ENCODE results near the gene GUCA1C.

Gene GUCA1C

GRCh38 chr3:108914774-108915641 is 38.7 kb downstream of the GUCA1C start:
- in situ Hi-C loops (cut with HindIII; ENCODE audit: low sequenced_read_pairs): loop anchor here (25.0 kb wide), 1 partner anchor 253 kb away; no protein-coding TSS in a partner anchor

GRCh38 chr3:108909799-108910198 is 43.9 kb downstream of the GUCA1C start:
- in situ Hi-C loops (cut with HindIII; ENCODE audit: low sequenced_read_pairs): loop anchor here (25.0 kb wide), 1 partner anchor 247 kb away; no protein-coding TSS in a partner anchor

GRCh38 chr3:108907194-108907593 is 46.5 kb downstream of the GUCA1C start:
- in situ Hi-C loops (cut with HindIII; ENCODE audit: low sequenced_read_pairs): loop anchor here (25.0 kb wide), 1 partner anchor 245 kb away; no protein-coding TSS in a partner anchor

GRCh38 chr3:108899530-108899929 is 54.1 kb downstream of the GUCA1C start:
- in situ Hi-C loops (cut with HindIII; ENCODE audit: low sequenced_read_pairs): no loop called here

GRCh38 chr3:108897883-108898282 is 55.8 kb downstream of the GUCA1C start:
- in situ Hi-C loops (cut with HindIII; ENCODE audit: low sequenced_read_pairs): no loop called here

- in situ Hi-C loops (cut with HindIII; ENCODE audit: low sequenced_read_pairs): no loop called here
These were observed 58.7 kb downstream of the GUCA1C start for GRCh38 chr3:108894981-108895380.

- in situ Hi-C loops (cut with HindIII; ENCODE audit: low sequenced_read_pairs): no loop called here
These were observed 61.8 kb downstream of the GUCA1C start for GRCh38 chr3:108891833-108892232.

GRCh38 chr3:108887777-108888176 is 65.9 kb downstream of the GUCA1C start:
- in situ Hi-C loops (cut with HindIII; ENCODE audit: low sequenced_read_pairs): no loop called here

- in situ Hi-C loops (cut with HindIII; ENCODE audit: low sequenced_read_pairs): no loop called here
These were observed 66.6 kb downstream of the GUCA1C start for GRCh38 chr3:108887121-108887520.

- in situ Hi-C loops (cut with HindIII; ENCODE audit: low sequenced_read_pairs): no loop called here
These were observed 70.3 kb downstream of the GUCA1C start for GRCh38 chr3:108883373-108883772.

- in situ Hi-C loops (cut with HindIII; ENCODE audit: low sequenced_read_pairs): no loop called here
These were observed 70.9 kb downstream of the GUCA1C start for GRCh38 chr3:108882762-108883161.

GRCh38 chr3:108879915-108880314 is 73.8 kb downstream of the GUCA1C start:
- in situ Hi-C loops (cut with HindIII; ENCODE audit: low sequenced_read_pairs): no loop called here

GRCh38 chr3:108877901-108878300 is 75.8 kb downstream of the GUCA1C start:
- in situ Hi-C loops (cut with HindIII; ENCODE audit: low sequenced_read_pairs): no loop called here

- in situ Hi-C loops (cut with HindIII; ENCODE audit: low sequenced_read_pairs): no loop called here
These were observed 89.9 kb downstream of the GUCA1C start for GRCh38 chr3:108863799-108864135.

- in situ Hi-C loops (cut with HindIII; ENCODE audit: low sequenced_read_pairs): no loop called here
These were observed 90.5 kb downstream of the GUCA1C start for GRCh38 chr3:108862865-108863798.

GRCh38 chr3:108861401-108861800 is 92.3 kb downstream of the GUCA1C start:
- in situ Hi-C loops (cut with HindIII; ENCODE audit: low sequenced_read_pairs): no loop called here
